Astrocyte (in vitro differentiated cells and primary cell): ENCODE results near the gene STK24. TPM values are rescaled to one million over a fixed set of nuclear protein-coding genes. Genes with fewer than 3 reads are reported as not detected.

Experiments used
- DNase-seq: peaks from one replicate; pipeline ENCODE4 v3.0.0-alpha.2; 2010; ENCODE audit warnings: low read depth
- FAIRE-seq: peaks from 2 replicates; lab custom pipeline; 2011; peaks lifted over from hg19 to GRCh38; lab: Jason Lieb, UNC
- H2AFZ ChIP-seq: 2 replicates; pipeline ENCODE4 v1.6.0; 2012; ENCODE audit warnings: low read depth, low read length, inconsistent platforms
- H3K27ac ChIP-seq: 2 replicates; pipeline ENCODE4 v1.5.1; 2011; ENCODE audit warnings: low read depth, low read length, inconsistent platforms
- H3K27me3 ChIP-seq: 2 replicates; pipeline ENCODE4 v1.6.0; 2011; ENCODE audit warnings: low read length, inconsistent platforms; ENCODE audit not compliant: insufficient read depth
- H3K36me3 ChIP-seq: 2 replicates; pipeline ENCODE4 v1.5.1; 2011; ENCODE audit warnings: low read length, inconsistent platforms; ENCODE audit not compliant: insufficient read depth
- H3K4me1 ChIP-seq: 2 replicates; pipeline ENCODE4 v1.5.1; 2011; ENCODE audit warnings: low read length, inconsistent platforms; ENCODE audit not compliant: insufficient read depth
- H3K4me2 ChIP-seq: 2 replicates; pipeline ENCODE4 v1.6.0; 2012; ENCODE audit warnings: low read length, inconsistent platforms
- H3K4me3 ChIP-seq: 2 replicates; pipeline ENCODE4 v1.5.1; 2011; ENCODE audit warnings: low read depth, mild to moderate bottlenecking, low read length, inconsistent platforms; ENCODE audit not compliant: insufficient read depth
- H3K79me2 ChIP-seq: 2 replicates; pipeline ENCODE4 v1.6.0; 2012; ENCODE audit warnings: mild to moderate bottlenecking, low read length, inconsistent platforms; ENCODE audit not compliant: insufficient read depth
- H3K9ac ChIP-seq: 2 replicates; pipeline ENCODE4 v1.6.0; 2012; ENCODE audit warnings: mild to moderate bottlenecking, low read length, inconsistent platforms
- H3K9me3 ChIP-seq: 2 replicates; pipeline ENCODE4 v1.5.1; 2012; ENCODE audit warnings: low read depth, mild to moderate bottlenecking, low read length, inconsistent platforms; ENCODE audit not compliant: insufficient read depth
- H4K20me1 ChIP-seq: 2 replicates; pipeline ENCODE4 v1.6.0; 2012; ENCODE audit warnings: low read length, inconsistent platforms; ENCODE audit not compliant: insufficient read depth
- H3K27ac Mint-ChIP-seq: one replicate; pipeline ENCODE4 v1.8.0; 2021; ENCODE audit warnings: mild to moderate bottlenecking, mixed read lengths; ENCODE audit not compliant: unreplicated experiment
- H3K27me3 Mint-ChIP-seq: one replicate; pipeline ENCODE4 v1.8.0; 2021; ENCODE audit warnings: low read depth, mixed read lengths; ENCODE audit not compliant: unreplicated experiment
- H3K36me3 Mint-ChIP-seq: one replicate; pipeline ENCODE4 v1.8.0; 2021; ENCODE audit warnings: low read depth, mixed read lengths; ENCODE audit not compliant: unreplicated experiment
- H3K4me1 Mint-ChIP-seq: one replicate; pipeline ENCODE4 v1.8.0; 2021; ENCODE audit warnings: low read depth, mixed read lengths; ENCODE audit not compliant: unreplicated experiment
- H3K4me3 Mint-ChIP-seq: one replicate; pipeline ENCODE4 v1.8.0; 2021; ENCODE audit warnings: mild to moderate bottlenecking, moderate library complexity, mixed read lengths; ENCODE audit not compliant: unreplicated experiment
- H3K9me3 Mint-ChIP-seq: one replicate; pipeline ENCODE4 v1.8.0; 2021; ENCODE audit warnings: mild to moderate bottlenecking, mixed read lengths; ENCODE audit not compliant: unreplicated experiment
- EZH2 ChIP-seq: IDR thresholded peaks from 2 replicates; pipeline ENCODE4 v1.6.1; 2012; ENCODE audit warnings: mild to moderate bottlenecking, low read length, inconsistent platforms; ENCODE audit not compliant: insufficient read depth
- total RNA-seq: library from RNA; stranded (reverse); gene quantifications from 2 replicates; pipeline ENCODE4 v1.2.1, GENCODE V29; 2021
- TF ChIP-seq, protein P1 (sequence below): IDR thresholded peaks from 2 replicates; pipeline ENCODE4 v1.5.1; 2011; ENCODE audit warnings: low read depth, mild to moderate bottlenecking, inconsistent platforms, low read length, moderate library complexity; ENCODE audit not compliant: insufficient read depth

The STK24 gene
- total RNA-seq, 1 donor from 2014 or later = 96.1 TPM

DNA sequence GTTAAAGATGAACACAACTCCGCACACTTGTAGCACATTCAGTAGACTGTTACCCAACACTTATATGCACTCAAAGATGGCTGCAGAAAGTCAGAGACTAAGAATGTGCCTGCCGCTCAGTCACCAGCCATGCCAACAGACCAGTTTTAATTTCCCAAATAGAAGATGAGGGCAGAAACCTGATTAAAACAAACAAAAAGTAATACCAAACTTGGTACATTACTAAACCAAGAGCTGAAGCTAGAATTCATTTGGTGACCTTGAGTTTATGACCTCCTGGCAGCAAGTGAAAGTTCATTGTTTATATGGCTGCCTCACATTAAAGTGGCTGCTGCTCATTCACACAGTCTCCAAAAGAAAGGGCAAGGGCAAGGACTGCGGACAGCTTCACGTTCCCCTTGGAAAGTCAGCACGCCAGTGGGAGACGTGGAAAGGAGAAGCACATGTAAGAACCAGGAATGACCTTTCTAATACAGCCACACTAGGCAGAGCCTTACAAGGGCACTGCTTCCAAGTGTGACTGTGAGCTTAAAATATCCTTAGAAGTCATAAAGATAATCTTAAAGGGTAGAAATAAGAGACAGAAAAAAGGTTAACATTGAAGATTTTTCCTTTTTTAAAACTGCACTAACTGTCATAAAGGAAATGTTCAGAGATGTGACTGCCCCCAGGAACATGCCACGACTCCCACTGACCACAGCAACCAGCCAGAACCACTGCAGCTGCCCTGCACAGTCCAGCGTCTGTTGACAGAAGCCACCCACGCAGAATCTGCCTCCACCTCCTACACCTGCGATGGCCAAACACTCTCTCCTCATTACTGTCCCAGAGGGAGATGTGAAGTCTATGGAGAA is 73.5 kb downstream of the STK24 start:
- Histone ChIP-seq H3K4me3 (no peak overlapping the region), H3K9me3 (no peaks in the 10 kb centered on the region), H3K79me2 (peaks cover 100% of the 10 kb centered on the region), H3K36me3 (peaks cover 4% of the 10 kb centered on the region), H3K4me1 (peaks cover 30% of the 10 kb centered on the region), H3K27me3 (no peaks in the 10 kb centered on the region), H2AFZ (no peak overlapping the region), H3K4me2 (peak overlapping the region; percentile 38), H3K9ac (no peak overlapping the region), H4K20me1 (peaks cover 83% of the 10 kb centered on the region), H3K27ac (no peak overlapping the region)
- no peak overlapping the region for H3K4me3 Mint-ChIP-seq
- no peaks in the 10 kb centered on the region for H3K27me3 Mint-ChIP-seq
- no peaks in the 10 kb centered on the region for H3K9me3 Mint-ChIP-seq
- H3K4me1 Mint-ChIP-seq = peaks cover 65% of the 10 kb centered on the region
- peaks cover 14% of the 10 kb centered on the region for H3K36me3 Mint-ChIP-seq
- TF ChIP-seq, protein P1, sequence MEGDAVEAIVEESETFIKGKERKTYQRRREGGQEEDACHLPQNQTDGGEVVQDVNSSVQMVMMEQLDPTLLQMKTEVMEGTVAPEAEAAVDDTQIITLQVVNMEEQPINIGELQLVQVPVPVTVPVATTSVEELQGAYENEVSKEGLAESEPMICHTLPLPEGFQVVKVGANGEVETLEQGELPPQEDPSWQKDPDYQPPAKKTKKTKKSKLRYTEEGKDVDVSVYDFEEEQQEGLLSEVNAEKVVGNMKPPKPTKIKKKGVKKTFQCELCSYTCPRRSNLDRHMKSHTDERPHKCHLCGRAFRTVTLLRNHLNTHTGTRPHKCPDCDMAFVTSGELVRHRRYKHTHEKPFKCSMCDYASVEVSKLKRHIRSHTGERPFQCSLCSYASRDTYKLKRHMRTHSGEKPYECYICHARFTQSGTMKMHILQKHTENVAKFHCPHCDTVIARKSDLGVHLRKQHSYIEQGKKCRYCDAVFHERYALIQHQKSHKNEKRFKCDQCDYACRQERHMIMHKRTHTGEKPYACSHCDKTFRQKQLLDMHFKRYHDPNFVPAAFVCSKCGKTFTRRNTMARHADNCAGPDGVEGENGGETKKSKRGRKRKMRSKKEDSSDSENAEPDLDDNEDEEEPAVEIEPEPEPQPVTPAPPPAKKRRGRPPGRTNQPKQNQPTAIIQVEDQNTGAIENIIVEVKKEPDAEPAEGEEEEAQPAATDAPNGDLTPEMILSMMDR = no peak
- no peak for TF ChIP-seq EZH2
- FAIRE-seq (no peak), DNase-seq (no peak)
- H3K27ac Mint-ChIP-seq = peak overlapping the region; percentile 54

DNA sequence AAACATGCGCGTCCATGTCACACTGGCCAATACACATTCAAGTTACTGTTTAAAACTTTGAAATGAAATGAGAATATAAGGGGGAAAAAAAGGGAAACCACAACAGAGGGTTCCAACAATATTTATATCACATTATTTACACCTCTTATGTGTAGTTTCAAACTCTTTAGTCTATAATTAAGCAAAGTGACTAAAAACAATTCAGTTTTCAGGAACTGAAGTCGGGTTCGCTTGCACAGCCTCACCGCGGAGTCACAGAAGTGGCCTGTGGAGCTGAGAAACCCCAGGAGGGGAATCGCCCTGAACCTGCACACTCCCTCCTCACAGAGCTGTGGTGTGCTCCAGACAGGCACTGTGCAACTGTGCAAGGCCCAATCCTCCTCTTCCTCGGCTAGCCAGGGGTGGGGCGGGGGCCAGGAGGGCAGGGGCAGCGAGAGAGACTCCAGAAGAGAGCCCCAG is 75.9 kb downstream of the STK24 start:
- Histone ChIP-seq H3K4me1 (peaks cover 11% of the 10 kb centered on the region), H3K4me3 (no peak overlapping the region), H3K79me2 (peaks cover 100% of the 10 kb centered on the region), H3K9ac (no peak overlapping the region), H3K27me3 (no peaks in the 10 kb centered on the region), H3K9me3 (no peaks in the 10 kb centered on the region), H3K4me2 (no peak overlapping the region), H4K20me1 (peaks cover 88% of the 10 kb centered on the region), H3K36me3 (peaks cover 4% of the 10 kb centered on the region), H3K27ac (no peak overlapping the region), H2AFZ (no peak overlapping the region)
- Mint-ChIP-seq H3K36me3 (peaks cover 27% of the 10 kb centered on the region), H3K4me1 (peaks cover 43% of the 10 kb centered on the region), H3K27me3 (no peaks in the 10 kb centered on the region), H3K4me3 (no peak overlapping the region), H3K9me3 (no peaks in the 10 kb centered on the region), H3K27ac (no peak overlapping the region)
- TF ChIP-seq EZH2 = no peak
- TF ChIP-seq, protein P1 = no peak
- FAIRE-seq (no peak), DNase-seq (no peak)

DNA sequence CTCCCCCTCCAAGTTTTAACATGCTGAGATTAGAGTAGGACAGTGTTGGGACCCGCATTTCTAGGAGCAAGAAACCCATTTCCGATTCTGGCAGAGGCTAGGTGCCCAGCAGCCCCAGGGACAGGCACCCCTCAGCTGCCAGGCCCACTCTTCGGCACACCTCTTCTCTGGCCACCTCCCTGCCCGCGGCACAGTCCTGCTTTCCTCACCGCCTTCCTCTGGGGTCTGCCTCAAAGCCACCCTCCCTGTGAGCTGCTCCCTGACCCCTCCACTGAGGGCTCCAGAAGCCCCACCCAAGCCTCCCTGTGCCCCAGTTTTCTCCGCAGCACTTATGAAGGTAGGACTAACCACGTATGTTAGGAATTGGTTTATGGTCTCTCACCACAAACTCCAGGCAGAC is 79.9 kb downstream of the STK24 start:
- peaks cover 92% of the 10 kb centered on the region for H3K79me2 ChIP-seq

More for the DNA sequence above, 79.9 kb downstream of the STK24 start:
- Mint-ChIP-seq H3K36me3 (peaks cover 18% of the 10 kb centered on the region), H3K27me3 (no peaks in the 10 kb centered on the region), H3K4me1 (peaks cover 14% of the 10 kb centered on the region), H3K9me3 (no peaks in the 10 kb centered on the region), H3K4me3 (no peak overlapping the region), H3K27ac (no peak overlapping the region)
- Histone ChIP-seq H3K27me3 (no peaks in the 10 kb centered on the region), H3K4me3 (no peak overlapping the region), H3K27ac (no peak overlapping the region), H3K4me2 (no peak overlapping the region), H2AFZ (no peak overlapping the region), H3K4me1 (no peaks in the 10 kb centered on the region), H3K36me3 (peaks cover 4% of the 10 kb centered on the region), H3K9ac (no peak overlapping the region), H4K20me1 (peaks cover 74% of the 10 kb centered on the region), H3K9me3 (no peaks in the 10 kb centered on the region)
- TF ChIP-seq EZH2 = no peak
- TF ChIP-seq, protein P1 = no peak
- FAIRE-seq (no peak), DNase-seq (no peak)
